Ishikawa (cell line): ENCODE measurements around the gene ZSCAN5C.

Experiments used
- EP300 ChIP-seq: IDR thresholded peaks from 2 replicates; pipeline ENCODE4 v1.6.1; 2012; ENCODE audit warnings: borderline replicate concordance
- RAD21 ChIP-seq: IDR thresholded peaks from 2 replicates; pipeline ENCODE4 v1.6.1; 2012; ENCODE audit warnings: low read depth
- YY1 ChIP-seq: IDR thresholded peaks from 2 replicates; pipeline ENCODE4 v1.6.1; 2012; ENCODE audit warnings: low read depth

- TF ChIP-seq RAD21: peak; percentile 69
- no peak for TF ChIP-seq EP300
- TF ChIP-seq YY1: peak; percentile 91
Observed at GRCh38 chr19:56252699-56253422, 50.8 kb downstream of the ZSCAN5C start.
